Breast epithelium (tissue), 3 donors: Measurements from ENCODE around the gene CAPZA1.

Experiments
- CTCF ChIP-seq, 3 donors: fragments of 450-650 bp; IDR thresholded peaks; one replicate each; pipeline ENCODE4 v1.5.1; 2016 to 2017; ENCODE audit warnings: antibody characterized with exemption in 3 of 3, mild to moderate bottlenecking in 3 of 3, moderate library complexity in 3 of 3
- POLR2A ChIP-seq: fragments of 450-650 bp; IDR thresholded peaks from one replicate; pipeline ENCODE4 v1.6.1; 2016; ENCODE audit warnings: antibody characterized with exemption, mild to moderate bottlenecking, moderate library complexity

- TF ChIP-seq CTCF (IDR thresholded peaks at IDR 0.05) (no peak), POLR2A (no peak)
These were observed 39.7 kb upstream of the CAPZA1 start for GRCh38 chr1:112579801-112580510.
